Panc1 (cell line): ENCODE results near the gene HES5.

ENCODE experiments used
- CTCF ChIP-seq: fragments of 450-650 bp; IDR thresholded peaks from 2 replicates; pipeline ENCODE4 v1.5.1; 2017; ENCODE audit warnings: mild to moderate bottlenecking
- REST ChIP-seq, 2 experiments: IDR thresholded peaks; 2 replicates each; pipeline ENCODE4 v1.6.1; 2011 to 2012; ENCODE audit warnings: low read depth in 2 of 2, control low read depth in 1 of 2, low read length in 1 of 2, mild to moderate bottlenecking in 1 of 2, moderate library complexity in 1 of 2; ENCODE audit not compliant: insufficient read depth in 1 of 2

- TF ChIP-seq REST (IDR thresholded peaks at IDR 0.05; ENCODE audit: insufficient read depth in 1 of 2, low read depth in 2 of 2, low read length in 1 of 2), result peak; percentile 97 to 99
- TF ChIP-seq CTCF, result no peak
These were observed 47.5 kb downstream of the HES5 start for GRCh38 chr1:2482588-2482987.
